GM18526 (cell line): Measurements from ENCODE around the gene LY6G6C.

Experiments used
- POLR2A ChIP-seq: IDR thresholded peaks from 3 replicates; pipeline ENCODE4 v1.6.1; 2011; ENCODE audit not compliant: insufficient read length; ENCODE audit errors: extremely low read depth

LY6G6C gene

GRCh38 chr6:31720196-31720770, 1.3 kb downstream of the LY6G6C start:
- TF ChIP-seq POLR2A, result no peak

GRCh38 chr6:31719001-31719400, 2.5 kb downstream of the LY6G6C start:
- no peak for TF ChIP-seq POLR2A

GRCh38 chr6:31718265-31718664, 3.3 kb downstream of the LY6G6C start:
- no peak for TF ChIP-seq POLR2A

GRCh38 chr6:31717499-31718222, 3.9 kb downstream of the LY6G6C start:
- TF ChIP-seq POLR2A, result no peak

GRCh38 chr6:31715022-31715958, 6.3 kb downstream of the LY6G6C start, which contains the start of gene LY6G6D:
LY6G6D (plus strand) TSS chr6:31715348; CDS start chr6:31715356, 8 bp downstream.
- TF ChIP-seq POLR2A, result no peak

- no peak for TF ChIP-seq POLR2A
Observed at GRCh38 chr6:31713991-31714684, 7.4 kb downstream of the LY6G6C start.

GRCh38 chr6:31713465-31713864, 8.1 kb downstream of the LY6G6C start:
- TF ChIP-seq POLR2A, result no peak

- TF ChIP-seq POLR2A, result no peak
Observed at GRCh38 chr6:31712296-31712695, 9.2 kb downstream of the LY6G6C start.

- TF ChIP-seq POLR2A, result no peak
Observed at GRCh38 chr6:31711233-31711632, 10.3 kb downstream of the LY6G6C start.

GRCh38 chr6:31710523-31711219, 10.9 kb downstream of the LY6G6C start:
- TF ChIP-seq POLR2A, result no peak

- TF ChIP-seq POLR2A, result no peak
Observed at GRCh38 chr6:31708224-31708623, 13.3 kb downstream of the LY6G6C start.

- no peak for TF ChIP-seq POLR2A
Observed at GRCh38 chr6:31707701-31708100, 13.8 kb downstream of the LY6G6C start.

GRCh38 chr6:31706599-31706998, 14.9 kb downstream of the LY6G6C start, which contains the start of gene LY6G6F:
LY6G6F (plus strand) TSS chr6:31706866; CDS start chr6:31706907, 41 bp downstream.
- TF ChIP-seq POLR2A, result no peak

GRCh38 chr6:31705931-31706330, 15.6 kb downstream of the LY6G6C start:
- TF ChIP-seq POLR2A, result no peak
